H9 (cell line): Measurements from ENCODE around the gene THRAP3. TPM values are rescaled to one million over a fixed set of nuclear protein-coding genes. Genes with fewer than 3 reads are reported as not detected.
A peak's percentile ranks its signal among the peaks of the same experiment; 100 is the strongest.

Experiments
- DNase-seq: peaks from one replicate; pipeline ENCODE4 v3.0.0-alpha.2; 2017
- H2AFZ ChIP-seq: one replicate; pipeline ENCODE4 v1.6.1; 2013; ENCODE audit warnings: mild to moderate bottlenecking, low read length, control low read depth, moderate library complexity
- H2AK5ac ChIP-seq: 2 replicates; pipeline ENCODE4 v1.6.1; 2013; ENCODE audit warnings: low read length, control low read depth, mixed read lengths; ENCODE audit not compliant: insufficient read length
- H2BK120ac ChIP-seq: one replicate; pipeline ENCODE4 v1.6.1; 2013; ENCODE audit warnings: low read depth, mild to moderate bottlenecking, low read length, control low read depth, inconsistent platforms; ENCODE audit not compliant: poor library complexity, severe bottlenecking
- H2BK12ac ChIP-seq: 2 replicates; pipeline ENCODE4 v1.6.1; 2013; ENCODE audit warnings: low read length, control low read depth, mixed read lengths, low read depth; ENCODE audit not compliant: insufficient read length
- H2BK15ac ChIP-seq: 2 replicates; pipeline ENCODE4 v1.6.1; 2013; ENCODE audit warnings: low read depth, low read length, control low read depth
- H2BK20ac ChIP-seq: one replicate; pipeline ENCODE4 v1.6.1; 2013; ENCODE audit warnings: low read depth, mild to moderate bottlenecking, low read length, control low read depth, inconsistent platforms; ENCODE audit not compliant: poor library complexity, severe bottlenecking
- H2BK5ac ChIP-seq: 2 replicates; pipeline ENCODE4 v1.6.1; 2013; ENCODE audit warnings: low read length, control low read depth, mixed read lengths; ENCODE audit not compliant: insufficient read length
- H3K14ac ChIP-seq: 2 replicates; pipeline ENCODE4 v1.6.1; 2013; ENCODE audit warnings: low read length, control low read depth; ENCODE audit not compliant: insufficient read depth
- H3K18ac ChIP-seq: 2 replicates; pipeline ENCODE4 v1.6.1; 2013; ENCODE audit warnings: low read depth, mild to moderate bottlenecking, mixed read lengths, low read length, control low read depth; ENCODE audit not compliant: insufficient read length
- H3K23ac ChIP-seq: 2 replicates; pipeline ENCODE4 v1.6.1; 2013; ENCODE audit warnings: low read length, control low read depth, mixed read lengths, low read depth; ENCODE audit not compliant: insufficient read length
- H3K23me2 ChIP-seq: 2 replicates; pipeline ENCODE4 v1.6.1; 2013; ENCODE audit warnings: low read depth, mild to moderate bottlenecking, mixed read lengths, low read length, control low read depth; ENCODE audit not compliant: insufficient read length, poor library complexity, severe bottlenecking
- H3K27ac ChIP-seq: 2 replicates; pipeline ENCODE4 v1.5.1; 2013; ENCODE audit warnings: low read length, control low read depth, mixed read lengths, low read depth; ENCODE audit not compliant: insufficient read length
- H3K27me3 ChIP-seq: 2 replicates; pipeline ENCODE4 v1.6.1; 2013; ENCODE audit warnings: low read length, control low read depth, inconsistent platforms; ENCODE audit not compliant: insufficient read depth
- H3K4ac ChIP-seq: 2 replicates; pipeline ENCODE4 v1.6.1; 2013; ENCODE audit warnings: low read depth, mild to moderate bottlenecking, control low read depth, inconsistent platforms, low read length, moderate library complexity
- H3K4me1 ChIP-seq: 2 replicates; pipeline ENCODE4 v1.6.1; 2013; ENCODE audit warnings: low read length, control low read depth, inconsistent platforms; ENCODE audit not compliant: insufficient read depth
- H3K4me2 ChIP-seq: 2 replicates; pipeline ENCODE4 v1.6.1; 2013; ENCODE audit warnings: low read length, control low read depth, mixed read lengths; ENCODE audit not compliant: insufficient read length, insufficient read depth
- H3K56ac ChIP-seq: 2 replicates; pipeline ENCODE4 v1.6.1; 2013; ENCODE audit warnings: low read depth, mild to moderate bottlenecking, mixed read lengths, low read length, control low read depth; ENCODE audit not compliant: insufficient read length
- H3K79me1 ChIP-seq: 2 replicates; pipeline ENCODE4 v1.6.1; 2013; ENCODE audit warnings: low read depth, mild to moderate bottlenecking, moderate library complexity, low read length, control low read depth, inconsistent platforms; ENCODE audit not compliant: insufficient read depth, poor library complexity, severe bottlenecking
- H3K79me2 ChIP-seq: 2 replicates; pipeline ENCODE4 v1.6.1; 2013; ENCODE audit warnings: low read length, control low read depth, inconsistent platforms; ENCODE audit not compliant: insufficient read depth
- H3K9ac ChIP-seq: 2 replicates; pipeline ENCODE4 v1.6.1; 2013; ENCODE audit warnings: low read length, control low read depth, mixed read lengths; ENCODE audit not compliant: insufficient read length; ENCODE audit errors: extremely low read depth
- H3K9me3 ChIP-seq: one replicate; pipeline ENCODE4 v1.6.1; 2013; ENCODE audit warnings: low read depth, low read length, inconsistent platforms; ENCODE audit not compliant: control insufficient read depth
- H3T11ph ChIP-seq: one replicate; pipeline ENCODE4 v1.6.1; 2013; ENCODE audit warnings: mild to moderate bottlenecking, low read length, control low read depth, inconsistent platforms
- H4K20me1 ChIP-seq: one replicate; pipeline ENCODE4 v1.6.1; 2013; ENCODE audit not compliant: control insufficient read depth, insufficient read length, insufficient read depth
- H4K5ac ChIP-seq: 2 replicates; pipeline ENCODE4 v1.6.1; 2013; ENCODE audit warnings: low read depth, mild to moderate bottlenecking, mixed read lengths, low read length, control low read depth; ENCODE audit not compliant: insufficient read length
- H4K8ac ChIP-seq: replicated peaks from 2 replicates; pipeline ENCODE4 v1.6.1; 2013; ENCODE audit warnings: low read length, control low read depth, mixed read lengths, low read depth; ENCODE audit not compliant: insufficient read length
- H4K91ac ChIP-seq: 2 replicates; pipeline ENCODE4 v1.6.1; 2013; ENCODE audit warnings: low read depth, mild to moderate bottlenecking, moderate library complexity, mixed read lengths, low read length, control low read depth; ENCODE audit not compliant: insufficient read length
- H3K27ac Mint-ChIP-seq, 3 experiments: 2 replicates in 2 of 3; 3 replicates in 1 of 3; pipeline ENCODE4 v1.8.0; 2020 to 2021; ENCODE audit warnings: mixed read lengths in 3 of 3, mild to moderate bottlenecking in 1 of 3, moderate library complexity in 1 of 3
- H3K27me3 Mint-ChIP-seq: 2 replicates; pipeline ENCODE4 v1.8.0; 2021; ENCODE audit warnings: low read depth, mild to moderate bottlenecking, moderate library complexity, mixed read lengths
- H3K36me3 Mint-ChIP-seq, 3 experiments: 2 replicates in 2 of 3; 3 replicates in 1 of 3; pipeline ENCODE4 v1.8.0; 2020 to 2021; ENCODE audit warnings: low read depth in 3 of 3, mixed read lengths in 3 of 3; ENCODE audit not compliant: insufficient read depth in 1 of 3
- H3K4me1 Mint-ChIP-seq, 2 experiments: 2 replicates each; pipeline ENCODE4 v1.8.0; 2020; ENCODE audit warnings: mixed read lengths in 2 of 2
- H3K4me3 Mint-ChIP-seq, 2 experiments: 2 replicates in 1 of 2; 3 replicates in 1 of 2; pipeline ENCODE4 v1.8.0; 2020 to 2021; ENCODE audit warnings: mild to moderate bottlenecking in 2 of 2, mixed read lengths in 2 of 2, moderate library complexity in 1 of 2
- H3K9me3 Mint-ChIP-seq, 2 experiments: 2 replicates in 1 of 2; 3 replicates in 1 of 2; pipeline ENCODE4 v1.8.0; 2020; ENCODE audit warnings: mild to moderate bottlenecking in 2 of 2, mixed read lengths in 2 of 2, moderate library complexity in 1 of 2
- CTCF ChIP-seq: fragments of 200-600 bp; sonication (generic); conservative IDR thresholded peaks from 3 replicates; pipeline ENCODE4 v1.8.0; 2021; ENCODE audit warnings: antibody characterized with exemption, mild to moderate bottlenecking
- WGBS: extraction: QIAGEN DNeasy Blood & Tissue Kit; methylation state at CpG from one replicate; pipeline ENCODE4 v1.1.7; 2013; ENCODE audit warnings: missing lambda C conversion rate, low lambda C conversion rate, mixed read lengths; ENCODE audit not compliant: insufficient read length; ENCODE audit errors: extremely low coverage; 5-methylcytosine and 5-hydroxymethylcytosine counted together
- total RNA-seq: library from RNA; stranded (reverse); gene quantifications from 2 replicates; pipeline ENCODE4 v1.2.1, GENCODE V29; 2021

THRAP3 gene
- total RNA-seq, 1 experiment from 2014 or later: 186 TPM

GRCh38 chr1:36279789-36280296, 55.6 kb downstream of the THRAP3 start:
- Histone ChIP-seq H3K9ac (no peak overlapping the region), H3K27me3 (no peaks in the 10 kb centered on the region), H3K4ac (no peak overlapping the region), H3K56ac (no peak overlapping the region), H3K23me2 (no peaks in the 10 kb centered on the region), H2BK120ac (no peak overlapping the region), H4K8ac (no peak overlapping the region), H3K9me3 (no peaks in the 10 kb centered on the region), H3K27ac (no peak overlapping the region), H2BK15ac (no peak overlapping the region), H2BK5ac (no peak overlapping the region), H3K79me2 (no peaks in the 10 kb centered on the region), H3K14ac (no peak overlapping the region), H4K5ac (no peak overlapping the region), H3K4me1 (no peaks in the 10 kb centered on the region), H2BK20ac (no peak overlapping the region), H4K20me1 (no peaks in the 10 kb centered on the region), H2BK12ac (no peak overlapping the region), H3K79me1 (peaks cover 12% of the 10 kb centered on the region), H2AK5ac (no peak overlapping the region), H3K4me2 (no peak overlapping the region), H4K91ac (no peak overlapping the region), H2AFZ (no peak overlapping the region), H3T11ph (no peak overlapping the region), H3K23ac (no peak overlapping the region), H3K18ac (no peak overlapping the region)
- peak overlapping the region in 2 of 3 experiments; percentile 42 to 68; a peak in 2 of 7 replicates for H3K27ac Mint-ChIP-seq
- WGBS: no CpG with 5 or more reads among the region's 7 CpGs
- no peak overlapping the region for H3K4me3 Mint-ChIP-seq
- no peaks in the 10 kb centered on the region for H3K27me3 Mint-ChIP-seq
- H3K9me3 Mint-ChIP-seq: no peaks in the 10 kb centered on the region
- DNase-seq: no peak
- no peaks in the 10 kb centered on the region for H3K4me1 Mint-ChIP-seq
- H3K36me3 Mint-ChIP-seq: peaks cover 3 to 26% (median 23%) of the 10 kb centered on the region in 3 experiments; a peak in 6 of 7 replicates
- TF ChIP-seq CTCF: no peak
